RWPE2 (cell line): ENCODE results near the gene SECISBP2L.

Experiments
- ATAC-seq: fragments of 200-7000 bp; cut with Tn5 transposase; 3 replicates; pipeline ENCODE4 v1.9.1; 2021; ENCODE audit warnings: low read depth
- DNase-seq: peaks from one replicate; pipeline ENCODE4 v3.0.0-alpha.2; 2020; ENCODE audit warnings: low spot score
- H3K27ac ChIP-seq: fragments of 450-650 bp; 2 replicates; pipeline ENCODE4 v1.5.1; 2017; ENCODE audit warnings: mild to moderate bottlenecking; ENCODE audit not compliant: poor library complexity, severe bottlenecking
- H3K27me3 ChIP-seq: fragments of 250-450 bp; sonication (Bioruptor Pico); 2 replicates; pipeline ENCODE4 v1.5.1; 2021; ENCODE audit warnings: mild to moderate bottlenecking, moderate library complexity; ENCODE audit not compliant: insufficient read depth, poor library complexity, severe bottlenecking
- H3K36me3 ChIP-seq: fragments of 250-450 bp; sonication (Bioruptor Pico); 2 replicates; pipeline ENCODE4 v1.5.1; 2020; ENCODE audit warnings: low read depth, mild to moderate bottlenecking, moderate library complexity
- H3K4me1 ChIP-seq: fragments of 250-450 bp; sonication (Bioruptor Pico); 2 replicates; pipeline ENCODE4 v1.5.1; 2021; ENCODE audit warnings: mild to moderate bottlenecking, moderate library complexity; ENCODE audit not compliant: insufficient read depth, poor library complexity, severe bottlenecking
- H3K4me3 ChIP-seq: fragments of 250-450 bp; sonication (Bioruptor Pico); 2 replicates; pipeline ENCODE4 v1.5.1; 2021; ENCODE audit warnings: mild to moderate bottlenecking, moderate library complexity; ENCODE audit not compliant: severe bottlenecking
- H3K9me3 ChIP-seq: fragments of 250-450 bp; sonication (Bioruptor Pico); 2 replicates; pipeline ENCODE4 v1.5.1; 2021; ENCODE audit warnings: mild to moderate bottlenecking, moderate library complexity; ENCODE audit not compliant: severe bottlenecking
- CTCF ChIP-seq: fragments of 450-650 bp; IDR thresholded peaks from one replicate; pipeline ENCODE4 v1.5.1; 2017; ENCODE audit warnings: mild to moderate bottlenecking, moderate library complexity; ENCODE audit not compliant: poor library complexity, severe bottlenecking

Gene SECISBP2L

GRCh38 chr15:49059491-49059890 lies 13.2 kb upstream of the SECISBP2L start:
- no peaks in the 10 kb centered on the region for H3K4me1 ChIP-seq
- ATAC-seq = no peak
- H3K9me3 ChIP-seq = no peaks in the 10 kb centered on the region
- H3K27ac ChIP-seq = no peak overlapping the region
- no peak for TF ChIP-seq CTCF
- H3K36me3 ChIP-seq = no peaks in the 10 kb centered on the region
- no peaks in the 10 kb centered on the region for H3K27me3 ChIP-seq
- no peak for DNase-seq
- no peak overlapping the region for H3K4me3 ChIP-seq

- Histone ChIP-seq H3K36me3 (no peaks in the 10 kb centered on the region), H3K9me3 (no peaks in the 10 kb centered on the region), H3K4me3 (no peak overlapping the region), H3K27ac (no peak overlapping the region), H3K4me1 (no peaks in the 10 kb centered on the region), H3K27me3 (no peaks in the 10 kb centered on the region)
- TF ChIP-seq CTCF = no peak
- no peak for DNase-seq
- ATAC-seq = no peak
Observed at GRCh38 chr15:49058559-49058958, 12.3 kb upstream of the SECISBP2L start.

- no peak for TF ChIP-seq CTCF
- H3K27ac ChIP-seq = no peak overlapping the region
- DNase-seq (no peak), ATAC-seq (no peak)
- H3K36me3 ChIP-seq = no peaks in the 10 kb centered on the region
- no peaks in the 10 kb centered on the region for H3K4me1 ChIP-seq
- H3K27me3 ChIP-seq = no peaks in the 10 kb centered on the region
- no peaks in the 10 kb centered on the region for H3K9me3 ChIP-seq
- no peak overlapping the region for H3K4me3 ChIP-seq
Observed at GRCh38 chr15:49055630-49056029, 9.4 kb upstream of the SECISBP2L start.

GRCh38 chr15:49052662-49053061 lies 6.4 kb upstream of the SECISBP2L start:
- ATAC-seq (no peak), DNase-seq (no peak)
- TF ChIP-seq CTCF = no peak
- Histone ChIP-seq H3K27ac (no peak overlapping the region), H3K9me3 (no peaks in the 10 kb centered on the region), H3K27me3 (no peaks in the 10 kb centered on the region), H3K4me3 (no peak overlapping the region), H3K36me3 (no peaks in the 10 kb centered on the region), H3K4me1 (no peaks in the 10 kb centered on the region)

GRCh38 chr15:49047456-49047855 lies 1.2 kb upstream of the SECISBP2L start:
- no peak for TF ChIP-seq CTCF
- H3K36me3 ChIP-seq = no peaks in the 10 kb centered on the region
- ATAC-seq (no peak), DNase-seq (no peak)
- H3K4me1 ChIP-seq = peaks cover 12% of the 10 kb centered on the region
- no peaks in the 10 kb centered on the region for H3K27me3 ChIP-seq
- no peaks in the 10 kb centered on the region for H3K9me3 ChIP-seq
- H3K27ac ChIP-seq = no peak overlapping the region
- no peak overlapping the region for H3K4me3 ChIP-seq
